Measurements from ENCODE around the gene C6orf136.

C6orf136 gene

DNA sequence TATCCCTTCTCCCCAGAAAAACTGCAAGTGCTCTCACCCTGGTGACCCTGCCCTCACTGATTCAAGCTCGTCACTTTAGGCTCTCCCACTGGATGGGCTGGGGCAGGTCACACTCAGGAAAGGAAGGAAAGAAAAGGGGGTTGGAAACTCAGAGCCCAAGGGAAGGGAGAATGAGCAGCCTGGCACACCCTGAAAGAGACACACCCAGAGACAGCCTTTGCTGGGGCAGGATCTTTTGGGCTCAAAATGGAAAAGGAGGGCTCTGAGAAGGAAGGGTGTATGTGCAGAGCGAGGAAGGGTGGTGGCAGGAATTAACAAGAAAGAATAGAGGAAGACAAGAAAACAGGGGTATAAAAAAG is 37.0 kb downstream of the C6orf136 start:
- TF ChIP-seq, protein P1, sequence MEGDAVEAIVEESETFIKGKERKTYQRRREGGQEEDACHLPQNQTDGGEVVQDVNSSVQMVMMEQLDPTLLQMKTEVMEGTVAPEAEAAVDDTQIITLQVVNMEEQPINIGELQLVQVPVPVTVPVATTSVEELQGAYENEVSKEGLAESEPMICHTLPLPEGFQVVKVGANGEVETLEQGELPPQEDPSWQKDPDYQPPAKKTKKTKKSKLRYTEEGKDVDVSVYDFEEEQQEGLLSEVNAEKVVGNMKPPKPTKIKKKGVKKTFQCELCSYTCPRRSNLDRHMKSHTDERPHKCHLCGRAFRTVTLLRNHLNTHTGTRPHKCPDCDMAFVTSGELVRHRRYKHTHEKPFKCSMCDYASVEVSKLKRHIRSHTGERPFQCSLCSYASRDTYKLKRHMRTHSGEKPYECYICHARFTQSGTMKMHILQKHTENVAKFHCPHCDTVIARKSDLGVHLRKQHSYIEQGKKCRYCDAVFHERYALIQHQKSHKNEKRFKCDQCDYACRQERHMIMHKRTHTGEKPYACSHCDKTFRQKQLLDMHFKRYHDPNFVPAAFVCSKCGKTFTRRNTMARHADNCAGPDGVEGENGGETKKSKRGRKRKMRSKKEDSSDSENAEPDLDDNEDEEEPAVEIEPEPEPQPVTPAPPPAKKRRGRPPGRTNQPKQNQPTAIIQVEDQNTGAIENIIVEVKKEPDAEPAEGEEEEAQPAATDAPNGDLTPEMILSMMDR (conservative IDR thresholded peaks at IDR 0.05) = no peak
- no peak overlapping the region for H3K27ac ChIP-seq

GRCh38 chr6:30684386-30685156 is 37.6 kb downstream of the C6orf136 start:
- TF ChIP-seq, protein P1 (conservative IDR thresholded peaks at IDR 0.05) = no peak
- no peak overlapping the region for H3K27ac ChIP-seq

DNA sequence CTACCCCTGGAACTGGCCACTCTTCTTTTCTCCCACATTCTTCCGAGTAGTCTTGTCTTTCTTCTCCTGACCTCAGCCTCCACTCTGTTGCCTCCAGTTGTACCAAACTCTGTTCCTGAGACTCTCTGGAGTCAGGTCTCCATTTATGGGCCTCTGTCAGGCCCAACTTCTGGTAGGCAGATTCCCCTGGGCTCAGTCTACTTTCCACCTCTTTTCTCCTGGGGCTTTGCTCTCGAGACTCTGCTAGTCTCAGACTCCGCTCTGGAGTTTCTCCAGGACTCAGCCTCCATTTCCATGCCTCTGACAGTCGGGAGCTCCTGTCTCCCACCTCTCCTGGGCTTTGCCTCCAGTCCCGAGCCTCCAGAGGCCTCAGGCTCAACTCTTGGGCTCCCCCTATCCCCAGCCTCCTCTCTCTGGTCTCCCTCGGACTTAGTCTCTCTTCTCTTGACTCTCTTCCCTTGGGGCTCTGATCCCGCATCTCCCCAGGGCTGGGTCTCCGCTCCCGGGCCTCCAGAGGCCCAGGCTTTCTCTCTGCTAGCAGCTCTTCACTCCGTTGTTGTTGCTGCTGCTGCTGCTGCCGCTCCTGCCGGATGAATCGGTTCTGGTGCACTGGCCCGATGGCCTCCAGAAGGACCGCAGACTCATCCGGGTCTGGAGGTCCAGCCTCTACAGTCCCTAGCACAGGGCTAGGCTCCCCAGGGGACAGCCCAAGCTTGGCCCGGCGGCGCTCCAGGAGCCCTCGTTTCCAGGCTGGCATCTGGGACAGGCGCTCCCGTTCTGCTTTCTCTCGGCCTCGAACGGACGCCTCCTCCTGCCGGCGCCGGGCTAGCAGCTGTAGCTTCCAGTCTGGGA is 38.5 kb downstream of the C6orf136 start:
- H3K27ac ChIP-seq = no peak overlapping the region
- TF ChIP-seq, protein P1 (conservative IDR thresholded peaks at IDR 0.05) = no peak

GRCh38 chr6:30686009-30686907 is 39.3 kb downstream of the C6orf136 start, which contains the start of gene PPP1R18:
Gene PPP1R18 (minus strand): TSS chr6:30686645. CDS start chr6:30686018, 627 bp downstream.
- H3K27ac ChIP-seq = peak within 1 kb of the TSS; percentile 74

GRCh38 chr6:30686908-30687658 is 40.1 kb downstream of the C6orf136 start:
- peak overlapping the region; percentile 74 for H3K27ac ChIP-seq
- TF ChIP-seq, protein P1 (conservative IDR thresholded peaks at IDR 0.05) = no peak

More at GRCh38 chr6:30686009-30686907, 39.3 kb downstream of the C6orf136 start, which contains the start of gene PPP1R18:
- TF ChIP-seq, protein P1 (conservative IDR thresholded peaks at IDR 0.05) = no peak

DNA sequence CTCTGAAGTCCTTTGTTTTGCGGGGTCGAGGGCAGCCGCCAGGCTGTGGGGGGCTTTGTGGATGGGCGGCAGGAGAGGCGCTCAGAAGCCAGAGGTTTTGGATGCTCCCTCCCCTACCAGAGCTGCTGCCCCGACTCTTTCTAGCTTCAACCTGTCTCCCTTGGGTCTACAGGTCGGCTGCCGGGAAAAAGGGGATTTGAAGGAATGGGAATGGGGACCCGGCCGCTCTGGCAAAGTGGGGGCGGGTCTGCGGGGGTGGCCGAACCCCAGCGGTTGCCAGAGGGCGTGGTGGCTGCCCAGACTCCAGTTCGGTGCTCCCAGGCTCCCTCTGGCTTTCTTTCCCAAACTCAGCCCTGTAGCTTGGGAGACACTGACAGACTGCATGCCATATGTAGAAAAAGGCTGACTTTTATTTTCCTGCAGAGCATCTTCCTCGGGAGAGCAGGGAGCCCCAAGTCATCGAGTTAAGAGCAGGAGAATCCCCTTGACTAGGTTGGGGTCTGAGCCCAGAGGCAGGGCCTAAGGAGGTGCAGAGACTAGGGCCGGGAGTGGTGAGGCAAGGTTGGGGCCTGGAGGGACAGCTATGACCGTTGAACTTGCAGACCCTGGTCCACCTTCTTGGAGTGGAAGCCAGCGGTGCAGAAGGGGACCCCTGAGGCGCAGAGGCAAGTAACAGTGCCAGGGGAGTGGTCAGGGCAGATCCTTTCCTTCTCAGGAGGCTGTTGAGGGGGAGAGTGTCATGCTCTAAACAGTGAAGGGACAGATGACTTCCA is 40.9 kb downstream of the C6orf136 start:
- H3K27ac ChIP-seq = peak overlapping the region; percentile 74
- TF ChIP-seq, protein P1 (conservative IDR thresholded peaks at IDR 0.05) = peak; percentile 14; the same call in 1 of the 2 replicates

All from VCaP (cell line).